NCI-H345 (cell line): ENCODE data around the gene ABLIM1.

Source experiments
- DNase-seq: peaks from one replicate; lab custom pipeline; 2025; lab: John Stamatoyannopoulos, UW

Gene ABLIM1

GRCh38 chr10:114448897-114449296, 209.2 kb downstream of the ABLIM1 start:
- no peak for DNase-seq

- no peak for DNase-seq
These were observed 212.7 kb downstream of the ABLIM1 start for GRCh38 chr10:114445332-114445731.

DNA sequence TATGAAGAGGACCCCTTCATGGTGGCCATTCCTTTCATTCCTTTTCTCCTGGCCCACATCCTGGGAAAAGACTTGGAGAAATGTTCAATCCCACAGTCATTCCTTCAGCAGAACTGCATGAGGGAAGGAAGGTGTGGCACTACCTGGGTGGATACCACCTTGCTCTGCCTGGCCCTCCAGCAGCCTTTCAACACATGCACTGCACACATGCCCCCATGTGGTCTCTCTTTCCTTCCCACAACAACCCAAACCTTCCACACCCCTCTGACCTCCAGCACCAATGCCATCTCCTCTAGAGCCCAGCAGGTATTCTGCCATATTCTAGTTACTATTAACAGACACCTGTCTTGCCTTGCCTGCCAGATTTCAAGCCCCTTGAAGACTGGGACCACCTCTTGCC, 213.3 kb downstream of the ABLIM1 start:
- no peak for DNase-seq

DNA sequence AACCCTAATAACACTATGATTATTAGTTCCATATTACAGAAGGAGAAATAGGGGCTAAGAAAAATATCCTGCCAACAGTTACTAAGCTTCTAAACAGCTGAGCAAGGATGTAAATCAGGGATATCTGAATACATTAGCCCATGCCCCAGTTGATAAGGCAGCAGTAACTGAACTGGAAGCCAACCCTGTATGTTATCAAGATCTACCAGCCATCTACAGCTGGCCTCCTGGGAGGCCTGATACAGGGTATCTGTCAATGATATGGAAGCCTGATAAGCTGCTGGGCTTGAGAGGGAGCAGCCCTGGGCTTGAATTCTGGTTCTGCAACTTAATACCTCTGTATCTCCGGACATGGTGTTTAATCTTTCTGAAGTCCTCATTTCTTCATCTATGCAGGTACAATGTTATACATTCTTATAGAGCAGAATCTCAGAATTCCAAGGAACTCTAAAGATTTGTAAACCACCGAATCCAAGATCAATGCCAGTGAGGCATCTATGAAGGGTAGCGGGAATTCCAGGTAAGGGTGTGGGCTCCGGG, 215.9 kb downstream of the ABLIM1 start:
- no peak for DNase-seq

- no peak for DNase-seq
These were observed 217.0 kb downstream of the ABLIM1 start for GRCh38 chr10:114441107-114441506.

DNA sequence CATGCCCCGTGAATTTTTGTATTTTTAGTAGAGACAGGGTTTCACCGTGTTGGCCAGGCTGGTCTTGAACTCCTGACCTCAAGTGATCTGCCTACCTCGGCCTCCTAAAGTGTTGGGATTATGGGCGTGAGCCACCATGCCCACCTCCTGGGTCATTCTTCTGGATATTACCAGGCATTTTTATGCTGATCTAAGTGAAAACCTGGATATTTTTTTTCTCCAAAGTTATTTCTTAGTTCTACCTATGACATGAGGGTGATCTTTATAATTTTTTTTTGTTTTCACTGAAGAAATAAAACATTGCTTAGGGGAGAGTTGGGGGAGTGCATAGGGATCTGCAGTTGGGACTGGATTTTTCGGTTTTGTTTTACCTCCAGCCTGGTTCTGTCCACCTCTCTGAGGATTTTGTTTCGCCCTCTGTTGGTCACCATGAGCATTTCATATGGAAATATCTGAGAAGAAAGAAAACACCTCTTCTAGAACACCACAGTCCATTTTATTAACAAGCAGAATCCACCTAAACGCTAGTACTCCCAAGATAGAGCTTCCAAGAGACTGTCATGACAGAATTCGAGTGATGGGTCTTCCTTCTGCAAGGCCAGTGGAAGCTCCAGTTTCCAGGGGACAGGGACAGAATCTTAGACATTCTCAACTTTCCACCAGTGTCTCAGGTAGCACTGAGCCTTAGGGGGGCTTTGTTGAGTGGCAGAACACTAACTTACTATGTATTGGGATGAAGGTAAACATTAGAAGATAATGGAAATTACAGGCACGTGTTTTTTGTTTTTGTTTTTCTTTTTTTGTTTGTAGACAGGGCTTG, 220.4 kb downstream of the ABLIM1 start:
- no peak for DNase-seq

- no peak for DNase-seq
These were observed 221.1 kb downstream of the ABLIM1 start for GRCh38 chr10:114436941-114437340.

- DNase-seq, result no peak
These were observed 225.4 kb downstream of the ABLIM1 start for GRCh38 chr10:114432566-114433093.

DNA sequence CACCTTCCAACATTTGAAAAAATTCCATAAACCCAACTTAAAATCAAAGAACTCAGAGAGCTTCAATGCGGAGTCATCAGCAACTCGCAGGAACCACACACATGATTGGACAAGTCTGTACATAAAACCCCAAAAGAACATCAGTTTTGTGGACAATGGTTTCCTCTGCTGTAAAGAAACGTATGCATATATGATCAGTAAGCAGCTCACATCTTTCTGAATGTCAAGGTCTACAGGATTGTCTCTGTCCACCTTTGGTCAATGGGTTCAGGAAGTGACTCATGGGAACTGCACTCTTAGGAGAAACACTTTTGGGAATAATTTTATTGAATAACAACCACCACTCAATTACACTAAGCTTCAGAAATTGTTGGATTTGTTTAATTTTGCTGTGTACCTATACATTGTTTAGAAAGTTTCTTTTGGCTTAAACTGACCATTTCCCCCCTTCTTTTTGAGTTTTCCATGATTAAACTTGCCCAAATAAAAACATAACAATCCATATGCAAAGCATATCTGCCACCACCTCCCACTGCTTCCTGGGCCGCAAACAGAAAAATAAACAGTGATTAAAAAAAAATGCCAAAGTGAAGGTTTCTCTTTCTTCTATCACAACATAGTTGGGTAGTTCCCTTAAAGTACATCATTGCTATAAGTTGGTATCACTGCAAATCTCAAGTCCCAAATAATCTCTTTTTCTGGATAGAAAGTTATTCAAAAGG, 226.5 kb downstream of the ABLIM1 start:
- DNase-seq, result no peak

DNA sequence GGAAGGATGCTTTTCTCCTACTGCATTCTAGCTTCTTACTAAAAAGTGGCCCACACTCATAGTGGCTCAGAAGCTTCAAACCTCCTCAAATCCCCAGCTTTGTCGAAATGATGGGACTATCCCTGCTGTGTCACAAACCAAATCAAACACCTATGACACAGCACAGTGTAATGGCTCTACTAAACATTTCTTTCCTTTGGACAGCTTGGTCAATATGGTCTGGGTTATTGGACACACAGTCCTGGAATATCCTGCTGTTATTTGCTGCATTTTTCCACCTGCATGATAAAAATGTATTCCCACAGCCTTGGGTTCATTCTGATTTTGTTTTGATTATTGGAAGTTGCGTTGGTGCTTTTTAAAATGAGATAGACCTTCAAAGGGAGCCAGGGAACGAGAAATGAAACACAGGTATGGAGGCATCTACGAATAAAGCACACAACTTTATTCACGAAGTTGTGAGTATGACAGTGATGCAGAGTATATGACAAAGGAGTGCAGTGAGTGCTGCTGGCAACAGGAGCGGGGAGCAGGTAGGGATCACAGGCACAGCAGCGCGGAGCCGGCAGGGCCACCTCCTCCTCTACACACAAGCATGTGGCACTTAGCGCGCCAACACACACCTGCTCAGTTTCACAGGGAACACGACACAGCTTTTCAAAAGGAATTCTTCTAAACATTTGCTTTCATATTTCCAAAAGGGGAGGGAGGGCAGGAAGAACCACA, 227.2 kb downstream of the ABLIM1 start:
- no peak for DNase-seq

- no peak for DNase-seq
These were observed 228.3 kb downstream of the ABLIM1 start for GRCh38 chr10:114429581-114430335.

DNA sequence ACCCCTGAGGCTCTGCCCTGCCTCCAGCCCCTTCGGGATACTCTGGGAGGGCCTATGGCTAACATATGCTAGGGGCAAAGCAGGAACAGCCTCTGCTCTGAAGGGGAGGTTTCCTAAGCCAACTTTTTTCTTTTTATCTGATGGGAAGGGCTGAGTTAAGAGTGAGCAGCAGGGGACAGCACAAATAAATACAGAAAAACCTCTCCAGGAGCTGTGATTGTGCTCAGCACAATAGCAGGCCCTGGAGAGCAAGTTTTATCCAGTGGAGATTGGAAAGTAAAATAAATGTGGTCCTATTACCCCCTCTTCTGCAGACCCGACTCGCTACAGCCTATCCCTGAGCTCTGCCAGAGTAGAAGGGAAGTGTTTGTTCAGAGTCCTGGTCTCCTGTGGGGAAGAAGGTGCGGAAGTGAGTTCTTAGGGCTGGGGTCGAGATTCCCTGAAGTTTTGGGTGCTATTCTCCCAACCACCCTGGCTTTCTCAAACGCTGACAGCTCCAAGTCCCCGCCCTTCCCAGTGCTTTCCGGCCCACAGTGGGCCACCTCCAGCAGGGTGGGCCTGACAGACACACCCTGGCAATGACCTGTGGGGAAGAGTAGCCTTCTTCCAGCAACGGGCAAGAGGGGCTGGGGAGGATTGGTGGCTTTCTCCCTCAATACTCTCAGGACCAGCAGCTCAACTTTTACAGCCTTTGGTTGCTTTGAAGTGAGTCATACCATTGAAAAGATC, 230.8 kb downstream of the ABLIM1 start:
- peak; percentile 57 for DNase-seq

- no peak for DNase-seq
These were observed 231.6 kb downstream of the ABLIM1 start for GRCh38 chr10:114426476-114426875.

- DNase-seq, result no peak
These were observed 237.1 kb downstream of the ABLIM1 start for GRCh38 chr10:114420811-114421485.

- no peak for DNase-seq
These were observed 240.0 kb downstream of the ABLIM1 start for GRCh38 chr10:114418109-114418508.

DNA sequence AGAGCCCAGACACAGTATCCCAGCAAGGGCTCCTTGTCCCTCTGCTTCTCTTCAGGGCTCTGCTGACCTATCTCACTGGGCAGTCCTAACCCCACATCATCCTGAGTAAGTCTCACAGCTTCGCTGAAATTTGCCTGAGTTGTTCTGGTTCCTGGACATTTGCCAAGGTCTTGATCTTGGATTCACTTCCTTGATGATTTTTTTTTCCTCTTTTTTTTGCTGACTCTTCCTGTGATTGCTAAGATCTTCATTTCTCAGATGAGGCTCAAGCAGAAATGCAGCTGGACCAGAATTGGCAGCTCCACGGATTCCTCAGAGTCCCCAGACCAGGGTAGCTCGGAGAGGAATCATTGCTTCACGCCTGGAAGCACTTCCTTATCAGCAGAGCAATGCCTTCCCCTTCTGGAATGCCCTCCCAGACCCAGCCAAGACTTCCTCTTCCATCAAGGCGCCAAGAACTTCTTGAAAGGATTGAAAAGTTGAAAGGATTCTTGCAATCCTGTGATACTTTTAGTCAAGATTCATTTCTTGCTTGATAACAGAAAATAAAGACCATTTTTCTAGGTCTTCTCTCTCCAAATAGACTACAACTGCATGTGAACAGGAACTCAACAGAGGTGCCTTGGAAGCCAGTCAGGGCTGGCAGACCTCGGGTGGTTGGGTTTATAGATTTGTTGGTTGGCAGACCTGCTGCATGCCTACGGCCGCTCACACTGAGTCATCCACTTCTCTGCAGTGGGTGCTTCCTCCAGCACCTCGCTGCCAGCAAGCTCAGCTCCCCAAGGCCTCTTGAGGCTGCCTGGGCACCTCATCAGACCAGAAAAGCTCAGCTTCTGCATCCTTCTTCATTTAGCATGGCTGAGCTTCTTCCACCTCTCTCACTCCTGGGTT, 244.9 kb downstream of the ABLIM1 start:
- DNase-seq, result no peak

- no peak for DNase-seq
These were observed 249.1 kb downstream of the ABLIM1 start for GRCh38 chr10:114408968-114409444.

DNA sequence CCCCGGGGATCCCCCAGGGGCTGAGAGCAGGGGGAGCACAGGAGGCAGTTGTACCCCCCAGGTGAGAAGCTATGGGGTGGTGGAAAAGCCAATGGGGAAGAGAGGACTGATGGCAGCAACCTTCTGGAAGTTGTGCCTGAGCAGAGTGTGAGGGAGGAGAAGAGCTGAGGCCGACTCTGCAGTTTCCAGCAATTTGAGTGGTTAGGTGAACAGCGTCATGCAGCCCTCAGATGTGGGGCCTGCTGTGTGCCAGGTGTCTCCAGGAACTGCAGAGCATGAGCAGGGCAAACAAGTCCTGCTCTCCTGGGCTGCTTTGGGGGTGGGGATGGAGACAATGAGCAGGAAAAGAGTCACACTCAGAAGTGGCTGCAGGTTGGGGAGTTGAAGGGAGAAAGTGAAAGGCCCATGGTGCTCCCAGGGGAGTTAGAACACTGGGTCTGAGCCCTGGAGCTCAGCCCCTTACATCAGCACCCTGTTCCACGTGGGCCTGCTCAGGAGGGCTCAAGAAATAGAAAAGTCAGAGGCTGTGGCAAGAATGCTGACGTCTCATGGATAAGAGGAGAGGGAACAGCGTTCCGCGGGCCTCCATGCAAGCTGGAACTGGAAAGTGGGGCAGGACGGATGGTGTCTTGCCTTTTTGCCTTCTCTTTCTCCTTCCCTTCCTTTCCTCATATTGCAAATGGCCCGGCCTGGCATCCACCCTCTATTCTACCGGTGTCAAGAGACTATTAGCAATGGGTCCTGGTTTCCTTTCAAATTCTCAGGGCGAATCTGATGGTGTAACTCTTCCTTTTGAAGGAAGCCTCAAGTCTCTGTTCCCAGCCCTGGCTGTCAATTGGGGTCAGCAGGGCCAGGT, 249.7 kb downstream of the ABLIM1 start:
- peak; percentile 67 for DNase-seq
